Upper lobe of left lung (tissue), 4 donors: Measurements from ENCODE around the gene PDCL2.

Experiments
- CTCF ChIP-seq, 6 experiments: fragments of 450-650 bp in 4 of 6; fragments of 200-600 bp in 2 of 6; sonication (generic) in 2 of 6; IDR thresholded peaks; one replicate each; pipeline ENCODE4 v1.5.1; 2016 to 2019; ENCODE audit warnings: antibody characterized with exemption in 6 of 6
- EP300 ChIP-seq, 4 donors: sonication (generic); formaldehyde crosslinking; IDR thresholded peaks; one replicate each; pipeline ENCODE4 v1.5.1; 2017; ENCODE audit warnings: antibody characterized with exemption in 4 of 4, control low read depth in 2 of 4
- POLR2A ChIP-seq, 4 donors: fragments of 450-650 bp; IDR thresholded peaks; one replicate each; pipeline ENCODE4 v1.5.1; 2016 to 2017; ENCODE audit warnings: antibody characterized with exemption in 4 of 4, mild to moderate bottlenecking in 2 of 4
- POLR2AphosphoS5 ChIP-seq, 2 donors: sonication (generic); formaldehyde crosslinking; IDR thresholded peaks; one replicate each; pipeline ENCODE4 v1.5.1; 2017; ENCODE audit warnings: antibody characterized with exemption in 2 of 2

DNA sequence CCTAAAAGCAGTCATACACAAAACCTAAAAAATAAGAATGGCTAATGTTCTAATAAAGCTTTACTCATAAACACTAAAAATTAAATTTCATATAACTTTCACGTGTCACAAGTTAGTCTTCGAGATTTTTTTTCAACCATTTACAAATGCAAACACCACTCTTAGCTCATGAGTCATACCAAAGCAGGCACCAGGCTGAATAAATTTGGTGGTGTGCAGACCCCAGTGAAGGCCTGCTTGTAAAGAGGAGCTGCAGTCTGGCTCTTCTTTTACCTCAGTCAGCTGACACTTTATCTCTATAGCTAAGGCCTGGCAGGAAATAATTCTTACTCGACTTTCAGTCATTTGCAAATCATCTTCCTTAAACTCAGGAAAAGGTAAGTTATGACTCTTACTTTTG, 82.8 kb downstream of the PDCL2 start:
- TF ChIP-seq CTCF (IDR thresholded peaks at IDR 0.05) (no peak), POLR2A (IDR thresholded peaks at IDR 0.05) (no peak), EP300 (IDR thresholded peaks at IDR 0.05) (no peak), POLR2AphosphoS5 (IDR thresholded peaks at IDR 0.05) (no peak)
